Esophagus squamous epithelium (tissue), 4 donors: Measurements from ENCODE around the gene NUDT19.

Experiments used
- POLR2A ChIP-seq, 4 donors: fragments of 450-650 bp; IDR thresholded peaks; one replicate each; pipeline ENCODE4 v1.6.1; 2017; ENCODE audit warnings: antibody characterized with exemption in 4 of 4, mild to moderate bottlenecking in 4 of 4, moderate library complexity in 3 of 4
- TF ChIP-seq, protein P1 (sequence below), 6 experiments: fragments of 450-650 bp in 4 of 6; fragments of 200-600 bp in 2 of 6; sonication (generic) in 2 of 6; IDR thresholded peaks; one replicate each; pipeline ENCODE4 v1.5.1; 2016 to 2019; ENCODE audit warnings: antibody characterized with exemption in 6 of 6, mild to moderate bottlenecking in 4 of 6, moderate library complexity in 4 of 6

DNA sequence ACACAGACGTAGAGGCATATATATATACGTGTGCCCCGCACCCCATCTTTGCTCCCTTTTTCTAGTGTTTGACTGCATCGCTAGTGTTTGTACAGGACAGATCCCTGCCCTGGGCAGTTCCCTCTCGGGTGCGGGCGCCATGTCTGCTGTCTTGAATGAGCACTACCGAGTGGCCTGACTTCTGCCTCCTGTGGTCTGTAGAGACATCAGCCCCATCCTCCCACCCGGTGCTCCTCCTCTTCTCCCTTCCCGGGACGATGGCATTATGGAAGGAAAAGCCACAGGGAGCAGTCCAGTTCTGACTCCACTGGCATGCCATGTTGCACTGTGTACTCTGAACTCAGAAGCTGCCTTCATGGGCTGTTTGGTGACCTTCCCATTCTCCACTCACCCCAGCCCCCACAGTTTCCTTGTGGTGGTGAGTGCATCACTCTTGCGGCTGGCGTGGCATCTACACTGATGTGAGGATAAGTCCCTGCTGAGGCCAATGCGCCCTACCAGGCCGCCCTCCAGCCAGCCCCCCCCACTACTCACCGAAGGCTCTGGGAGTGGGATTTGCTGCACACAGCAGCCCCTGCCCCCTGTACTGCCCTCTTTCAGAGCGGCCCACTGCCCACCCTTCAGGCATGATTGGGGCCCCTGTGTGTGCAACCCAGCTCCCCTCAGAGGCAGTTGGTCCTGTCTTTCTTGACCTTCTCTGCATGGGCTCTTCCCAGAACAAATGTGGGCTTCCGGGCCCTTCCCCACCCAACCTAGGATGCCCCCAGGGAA lies 53.1 kb downstream of the NUDT19 start:
- TF ChIP-seq, protein P1, sequence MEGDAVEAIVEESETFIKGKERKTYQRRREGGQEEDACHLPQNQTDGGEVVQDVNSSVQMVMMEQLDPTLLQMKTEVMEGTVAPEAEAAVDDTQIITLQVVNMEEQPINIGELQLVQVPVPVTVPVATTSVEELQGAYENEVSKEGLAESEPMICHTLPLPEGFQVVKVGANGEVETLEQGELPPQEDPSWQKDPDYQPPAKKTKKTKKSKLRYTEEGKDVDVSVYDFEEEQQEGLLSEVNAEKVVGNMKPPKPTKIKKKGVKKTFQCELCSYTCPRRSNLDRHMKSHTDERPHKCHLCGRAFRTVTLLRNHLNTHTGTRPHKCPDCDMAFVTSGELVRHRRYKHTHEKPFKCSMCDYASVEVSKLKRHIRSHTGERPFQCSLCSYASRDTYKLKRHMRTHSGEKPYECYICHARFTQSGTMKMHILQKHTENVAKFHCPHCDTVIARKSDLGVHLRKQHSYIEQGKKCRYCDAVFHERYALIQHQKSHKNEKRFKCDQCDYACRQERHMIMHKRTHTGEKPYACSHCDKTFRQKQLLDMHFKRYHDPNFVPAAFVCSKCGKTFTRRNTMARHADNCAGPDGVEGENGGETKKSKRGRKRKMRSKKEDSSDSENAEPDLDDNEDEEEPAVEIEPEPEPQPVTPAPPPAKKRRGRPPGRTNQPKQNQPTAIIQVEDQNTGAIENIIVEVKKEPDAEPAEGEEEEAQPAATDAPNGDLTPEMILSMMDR (IDR thresholded peaks at IDR 0.05), result no peak
- no peak for TF ChIP-seq POLR2A (IDR thresholded peaks at IDR 0.05)
